SK-N-MC (cell line): ENCODE results near the gene ZNF770.

Experiments
- EZH2 ChIP-seq: fragments of 200-600 bp; sonication (generic); IDR thresholded peaks from one replicate; pipeline ENCODE4 v1.6.1; 2017; ENCODE audit warnings: antibody characterized with exemption
- POLR2AphosphoS5 ChIP-seq: IDR thresholded peaks from 2 replicates; pipeline ENCODE4 v1.6.1; 2012; ENCODE audit warnings: mild to moderate bottlenecking, low read depth, low read length, borderline replicate concordance

GRCh38 chr15:34987609-34988026, 469 bp downstream of the ZNF770 start:
- TF ChIP-seq EZH2 (no peak), POLR2AphosphoS5 (no peak)
